Spleen (tissue), 11 donors: ENCODE data around the gene NATD1. TPM values are rescaled to one million over a fixed set of nuclear protein-coding genes. Genes with fewer than 3 reads are reported as not detected.
"Not testable (repeated sequence)": the region's sequence is repeated elsewhere in the genome, so short reads cannot be mapped to it uniquely, and the experiment has no call there.

Experiments
- DNase-seq: peaks from one replicate; pipeline ENCODE4 v3.0.0-alpha.2; 2020
- H3K27ac ChIP-seq, 8 donors: fragments of 200-600 bp; sonication (generic) in 7 of 8; 1 replicate in 4 of 8; 2 replicates in 4 of 8; pipeline versions ENCODE4 v1.5.0 to v1.8.0; 2016 to 2021; ENCODE audit warnings: inconsistent platforms in 4 of 8, mild to moderate bottlenecking in 4 of 8, moderate library complexity in 1 of 8
- H3K27me3 ChIP-seq, 7 donors: fragments of 200-600 bp; sonication (generic) in 6 of 7; replicated peaks in 1 of 7; 1 replicate in 4 of 7; 2 replicates in 3 of 7; pipeline versions ENCODE4 v1.5.0 to v1.8.0; 2016 to 2021; ENCODE audit warnings: inconsistent platforms in 3 of 7, mild to moderate bottlenecking in 1 of 7
- H3K36me3 ChIP-seq, 6 donors: fragments of 200-600 bp; sonication (generic) in 5 of 6; 1 replicate in 4 of 6; 2 replicates in 2 of 6; pipeline versions ENCODE4 v1.5.0 to v1.8.0; 2016 to 2021; ENCODE audit warnings: inconsistent platforms in 2 of 6
- H3K4me1 ChIP-seq, 6 donors: fragments of 200-600 bp; sonication (generic) in 5 of 6; 1 replicate in 3 of 6; 2 replicates in 3 of 6; pipeline versions ENCODE4 v1.5.0 to v1.8.0; 2016 to 2021; ENCODE audit warnings: inconsistent platforms in 3 of 6
- H3K4me3 ChIP-seq, 8 donors: fragments of 200-600 bp; sonication (generic) in 7 of 8; 1 replicate in 4 of 8; 2 replicates in 4 of 8; pipeline versions ENCODE4 v1.5.0 to v1.8.0; 2016 to 2021; ENCODE audit warnings: inconsistent platforms in 4 of 8, mild to moderate bottlenecking in 4 of 8, moderate library complexity in 2 of 8
- H3K9me3 ChIP-seq, 8 donors: fragments of 200-600 bp; sonication (generic) in 7 of 8; 1 replicate in 4 of 8; 2 replicates in 4 of 8; pipeline versions ENCODE4 v1.5.0 to v1.8.0; 2016 to 2021; ENCODE audit warnings: inconsistent platforms in 4 of 8
- CTCF ChIP-seq, 11 experiments: fragments of 200-600 bp in 7 of 11; fragments of 450-650 bp in 4 of 11; sonication (generic) in 4 of 11; IDR thresholded peaks in 8 of 11; conservative IDR thresholded peaks in 3 of 11; 1 replicate in 7 of 11; 2 replicates in 4 of 11; pipeline versions ENCODE4 v1.4.0 to v1.8.0; 2016 to 2021; ENCODE audit warnings: antibody characterized with exemption in 11 of 11, inconsistent platforms in 4 of 11, mild to moderate bottlenecking in 1 of 11
- POLR2A ChIP-seq, 3 donors: fragments of 450-650 bp; IDR thresholded peaks; one replicate each; pipeline ENCODE4 v1.5.1; 2017; ENCODE audit warnings: antibody characterized with exemption in 3 of 3, mild to moderate bottlenecking in 1 of 3
- POLR2AphosphoS5 ChIP-seq, 3 donors: sonication (generic); formaldehyde crosslinking; IDR thresholded peaks; one replicate each; pipeline ENCODE4 v1.5.1; 2017; ENCODE audit warnings: antibody characterized with exemption in 3 of 3
- WGBS, 5 donors: extraction: QIAGEN DNeasy Blood & Tissue Kit in 3 of 5; methylation state at CpG; one replicate each; pipeline versions ENCODE4 v1.1.5 to v1.1.7; 2013 to 2018; 5-methylcytosine and 5-hydroxymethylcytosine counted together
- intact Hi-C: fragments of 100-400 bp; cut with DNase I; formaldehyde crosslinking; loops from one replicate; pipeline ENCODE4 v1.15.0; 2023; ENCODE audit warnings: low total_unique reads
- polyA plus RNA-seq, 3 donors: library from polyadenylated mRNA; stranded (reverse); fragments of 200-250 nt; gene quantifications; one replicate each; pipeline ENCODE4 v1.2.1, GENCODE V29; 2013
- total RNA-seq, 7 donors: library from RNA; depleted of rRNA in 3 of 7; stranded (reverse); fragments of >200 nt in 3 of 7; fragmentation: NEBNext Ultra II Directional in 4 of 7; extraction: Animal tissue kit (Norgen Biotek cat#: 25700) in 4 of 7; gene quantifications; one replicate each; pipeline versions ENCODE4 v1.1.0 to v1.2.1, GENCODE V29; 2016 to 2021
- donor health status: healthy with polysubstance abuse.
- donor health status: DM: no; HTN: no; CAD: no; lungs with moderate emphysema.
- donor health status: DM: no; HTN: no; CAD: no.
- donor health status: Bipolar disorder and iron deficiency.
- donor health status: healthy.
- donor health status: DM: no; HTN: no; CAD: no.
- donor health status: DM: yes; HTN: yes; CAD: no.

NATD1 gene
- total and polyA plus RNA-seq, 10 donors, result 1.3 to 31.0 (median 12.6) TPM

GRCh38 chr17:21228111-21228510, 25.1 kb downstream of the NATD1 start:
- no peak overlapping the region for H3K4me3 ChIP-seq
- H3K36me3 ChIP-seq, result no peaks in the 10 kb centered on the region
- intact Hi-C loops, result no loop called here
- peaks cover 0 to 11% (median 8%) of the 10 kb centered on the region in 8 donors for H3K9me3 ChIP-seq
- H3K27me3 ChIP-seq, result no peaks in the 10 kb centered on the region
- no peak for DNase-seq
- peaks cover 0 to 5% (median 0%) of the 10 kb centered on the region in 6 donors for H3K4me1 ChIP-seq
- TF ChIP-seq CTCF (IDR thresholded peaks at IDR 0.05 in 8 of 11, conservative IDR thresholded peaks at IDR 0.05 in 3 of 11), result no peak
- TF ChIP-seq POLR2AphosphoS5 (IDR thresholded peaks at IDR 0.05), result no peak
- no peak for TF ChIP-seq POLR2A (IDR thresholded peaks at IDR 0.05)
- WGBS, 5 donors, result 53 to 83% (median 62%) methylated on average over 2 to 4 of the region's 4 CpGs
- H3K27ac ChIP-seq, result no peak overlapping the region

- H3K27ac ChIP-seq, intact Hi-C loops, H3K9me3 ChIP-seq, H3K36me3 ChIP-seq, H3K4me3 ChIP-seq, H3K27me3 ChIP-seq, DNase-seq, H3K4me1 ChIP-seq: not testable (repeated sequence)
- WGBS, 5 donors, result 84 to 92% (median 90%) methylated on average over 11 of the region's 11 CpGs
These were observed 25.9 kb downstream of the NATD1 start for GRCh38 chr17:21227277-21227676.

GRCh38 chr17:21223086-21223485, 30.1 kb downstream of the NATD1 start:
- no peak for DNase-seq
- Histone ChIP-seq H3K4me3 (no peak overlapping the region), H3K4me1 (peaks cover 0 to 16% (median 4%) of the 10 kb centered on the region in 6 donors), H3K36me3 (peaks cover 0 to 30% (median 0%) of the 10 kb centered on the region in 6 donors), H3K9me3 (peaks cover 0 to 3% (median 0%) of the 10 kb centered on the region in 8 donors), H3K27ac (no peak overlapping the region), H3K27me3 (no peaks in the 10 kb centered on the region)
- intact Hi-C loops, result no loop called here
- TF ChIP-seq CTCF (IDR thresholded peaks at IDR 0.05 in 8 of 11, conservative IDR thresholded peaks at IDR 0.05 in 3 of 11) (no peak), POLR2AphosphoS5 (IDR thresholded peaks at IDR 0.05) (no peak), POLR2A (IDR thresholded peaks at IDR 0.05) (no peak)
- 92 to 96% (median 94%) methylated on average over 6 of the region's 6 CpGs for WGBS, 5 donors

GRCh38 chr17:21218831-21219380, 34.3 kb downstream of the NATD1 start:
- 67 to 88% (median 81%) methylated on average over 3 of the region's 3 CpGs for WGBS, 5 donors
- Histone ChIP-seq H3K4me3 (no peak overlapping the region), H3K4me1 (peaks cover 0 to 38% (median 24%) of the 10 kb centered on the region in 6 donors), H3K27ac (peak overlapping the region in 3 of 8 donors; percentile 11 to 65 (median 39)), H3K36me3 (peaks cover 0 to 30% (median 0%) of the 10 kb centered on the region in 6 donors), H3K27me3 (no peaks in the 10 kb centered on the region), H3K9me3 (peaks cover 0 to 3% (median 0%) of the 10 kb centered on the region in 8 donors)
- TF ChIP-seq CTCF (IDR thresholded peaks at IDR 0.05 in 8 of 11, conservative IDR thresholded peaks at IDR 0.05 in 3 of 11), result no peak
- no peak for TF ChIP-seq POLR2AphosphoS5 (IDR thresholded peaks at IDR 0.05)
- no peak for TF ChIP-seq POLR2A (IDR thresholded peaks at IDR 0.05)
- intact Hi-C loops, result loop anchor here (10.0 kb wide), 1 partner anchor 84 kb away; no protein-coding TSS in a partner anchor
- DNase-seq, result no peak
